Cortex of kidney (tissue), 1 donor: Measurements from ENCODE around the gene LSM12.
"Not testable (repeated sequence)": the region's sequence is repeated elsewhere in the genome, so short reads cannot be mapped to it uniquely, and the experiment has no call there.

ENCODE experiments used
- DNase-seq: peaks from one replicate; lab custom pipeline; 2025; lab: John Stamatoyannopoulos, UW

The LSM12 gene

DNA sequence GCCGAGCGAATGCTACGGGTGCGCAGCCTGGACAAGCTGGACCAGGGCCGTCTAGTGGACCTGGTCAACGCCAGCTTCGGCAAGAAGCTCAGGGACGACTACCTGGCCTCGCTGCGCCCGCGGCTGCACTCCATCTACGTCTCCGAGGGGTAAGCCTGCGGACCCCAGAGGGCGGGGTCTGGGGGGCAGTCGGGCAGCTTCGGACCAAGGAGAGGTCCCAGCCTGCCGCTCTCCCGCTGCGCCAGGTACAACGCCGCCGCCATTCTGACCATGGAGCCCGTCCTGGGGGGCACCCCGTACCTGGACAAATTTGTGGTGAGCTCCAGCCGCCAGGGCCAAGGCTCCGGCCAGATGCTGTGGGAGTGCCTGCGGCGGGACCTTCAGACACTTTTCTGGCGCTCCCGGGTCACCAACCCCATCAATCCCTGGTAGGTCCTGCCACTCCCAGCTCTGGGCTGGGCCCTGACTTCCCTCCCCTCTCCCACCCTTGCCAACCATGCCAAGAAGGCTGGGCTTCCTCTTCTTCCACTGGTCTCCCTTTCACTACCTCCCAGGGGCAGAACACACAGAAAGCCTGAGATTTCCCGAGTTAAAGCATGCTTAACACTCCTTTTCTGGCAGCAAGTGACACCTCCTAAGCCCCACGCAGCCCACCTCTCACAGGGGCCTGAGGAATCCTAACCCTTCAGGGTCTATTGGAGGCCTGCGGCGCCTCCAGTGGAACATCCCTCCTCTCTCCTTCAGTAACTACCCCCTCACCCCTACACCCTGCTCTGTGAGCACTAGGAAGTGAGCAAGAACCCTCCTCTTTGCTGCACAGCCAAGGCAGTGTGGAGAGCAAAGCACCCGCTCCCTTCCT is 58.9 kb downstream of the LSM12 start:
- DNase-seq: no peak

DNA sequence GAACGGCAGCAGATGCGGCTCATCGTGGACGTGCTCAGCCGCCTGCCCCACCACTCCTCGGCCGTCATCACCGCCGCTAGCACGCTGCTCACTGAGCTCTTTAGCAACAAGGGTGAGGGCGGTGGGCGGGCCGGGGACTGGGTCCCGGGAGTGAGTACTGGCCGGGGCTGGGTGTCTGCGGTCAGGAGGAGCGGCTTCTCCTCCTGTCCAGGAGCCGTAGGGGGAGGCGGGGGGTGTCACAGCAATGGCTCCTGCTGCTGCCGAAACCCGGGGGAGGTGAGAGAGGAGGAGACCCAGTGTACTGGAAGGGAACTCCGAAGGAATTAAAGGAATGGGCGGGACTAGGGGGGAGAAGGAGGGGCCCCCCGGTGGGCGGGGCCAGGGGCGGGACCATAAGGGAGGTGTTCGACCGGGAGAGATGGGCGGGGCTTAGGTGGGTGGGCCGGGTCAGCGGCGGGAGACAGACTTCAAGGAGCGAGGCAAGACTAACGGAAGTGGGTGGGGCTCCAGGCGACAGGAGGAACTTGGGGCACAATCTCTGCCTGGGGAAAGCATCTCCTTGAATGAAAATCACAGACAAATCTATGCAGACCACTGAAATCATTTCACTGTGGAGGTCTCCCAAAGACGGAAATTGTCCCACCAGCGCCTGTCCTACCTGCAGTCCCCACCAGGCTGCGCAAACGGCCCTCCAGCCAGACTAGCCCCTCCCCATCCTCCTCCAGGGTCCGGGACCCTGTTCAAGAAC is 59.7 kb downstream of the LSM12 start:
- DNase-seq: no peak

DNA sequence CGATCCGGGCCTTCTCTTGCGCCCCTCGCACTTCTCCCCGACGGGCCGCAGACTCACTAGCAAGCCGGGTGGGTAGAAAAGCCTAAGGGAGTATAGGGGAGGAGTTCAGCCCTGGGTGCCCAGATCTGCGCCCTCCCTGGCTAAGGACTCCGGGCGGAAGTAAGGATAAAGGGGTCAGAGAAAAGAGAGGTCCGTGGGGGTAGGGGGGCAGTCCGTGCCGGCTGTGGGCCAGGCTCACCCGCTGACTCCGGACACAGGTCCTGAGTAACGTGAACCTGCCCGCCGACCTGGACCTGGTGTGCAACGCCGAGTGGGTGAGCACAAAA is 60.2 kb downstream of the LSM12 start:
- no peak for DNase-seq

DNA sequence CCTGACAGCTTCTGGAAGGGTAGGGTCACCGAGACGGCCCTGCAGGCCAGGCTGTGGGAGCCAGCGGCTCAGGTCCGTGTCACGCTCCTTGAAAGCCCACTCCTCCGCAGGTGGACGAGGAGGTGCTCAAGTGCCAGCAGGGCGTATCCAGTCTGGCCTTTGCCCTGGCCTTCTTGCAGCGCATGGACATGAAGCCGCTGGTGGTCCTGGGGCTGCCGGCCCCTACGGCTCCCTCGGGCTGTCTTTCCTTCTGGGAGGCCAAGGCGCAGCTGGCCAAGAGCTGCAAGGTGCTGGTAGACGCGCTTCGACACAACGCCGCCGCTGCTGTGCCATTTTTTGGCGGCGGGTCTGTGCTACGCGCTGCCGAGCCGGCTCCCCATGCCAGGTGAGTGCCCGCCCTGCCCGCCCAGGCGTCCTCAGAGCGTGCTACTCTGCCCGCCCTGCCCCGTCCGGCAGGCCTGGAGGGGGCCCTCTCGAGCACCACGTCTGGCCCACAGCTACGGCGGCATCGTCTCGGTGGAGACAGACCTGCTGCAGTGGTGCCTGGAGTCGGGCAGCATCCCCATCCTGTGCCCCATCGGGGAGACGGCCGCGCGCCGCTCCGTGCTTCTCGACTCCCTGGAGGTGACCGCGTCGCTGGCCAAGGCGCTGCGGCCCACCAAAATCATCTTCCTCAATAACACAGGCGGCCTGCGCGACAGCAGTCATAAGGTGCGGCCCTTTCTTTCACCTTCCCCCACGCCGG is 60.8 kb downstream of the LSM12 start:
- no peak for DNase-seq

DNA sequence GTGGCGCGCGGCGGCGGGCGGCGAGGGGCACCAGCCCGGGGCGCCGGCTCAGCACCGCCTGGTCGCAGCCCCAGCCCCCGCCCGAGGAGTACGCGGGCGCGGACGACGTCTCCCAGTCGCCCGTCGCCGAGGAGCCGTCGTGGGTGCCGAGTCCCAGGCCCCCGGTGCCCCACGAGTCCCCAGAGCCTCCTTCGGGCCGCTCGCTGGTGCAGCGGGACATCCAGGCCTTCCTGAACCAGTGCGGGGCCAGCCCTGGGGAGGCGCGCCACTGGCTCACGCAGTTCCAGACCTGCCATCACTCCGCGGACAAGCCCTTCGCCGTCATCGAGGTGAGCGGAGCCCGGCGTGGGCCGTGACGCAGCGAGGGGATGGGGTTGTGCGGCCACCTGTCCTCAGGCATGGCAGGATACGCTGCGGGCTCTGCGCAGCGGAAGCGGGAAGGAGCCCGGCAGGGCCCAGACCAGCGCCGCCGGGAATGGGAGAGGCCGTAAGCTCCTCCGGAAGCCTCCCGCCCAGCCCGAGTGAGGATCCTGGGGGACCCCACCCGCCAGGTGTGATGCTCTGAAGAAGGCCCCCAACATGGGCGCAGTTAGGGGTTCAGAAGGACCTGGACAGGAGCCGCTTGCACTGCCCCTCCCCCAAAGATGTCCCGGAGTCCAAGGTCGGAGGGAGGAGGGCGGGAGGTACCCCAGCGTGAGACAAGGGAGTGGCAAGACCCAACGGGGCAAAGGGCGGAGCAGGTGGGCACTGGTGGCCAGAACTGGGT is 61.5 kb downstream of the LSM12 start:
- DNase-seq: no peak

DNA sequence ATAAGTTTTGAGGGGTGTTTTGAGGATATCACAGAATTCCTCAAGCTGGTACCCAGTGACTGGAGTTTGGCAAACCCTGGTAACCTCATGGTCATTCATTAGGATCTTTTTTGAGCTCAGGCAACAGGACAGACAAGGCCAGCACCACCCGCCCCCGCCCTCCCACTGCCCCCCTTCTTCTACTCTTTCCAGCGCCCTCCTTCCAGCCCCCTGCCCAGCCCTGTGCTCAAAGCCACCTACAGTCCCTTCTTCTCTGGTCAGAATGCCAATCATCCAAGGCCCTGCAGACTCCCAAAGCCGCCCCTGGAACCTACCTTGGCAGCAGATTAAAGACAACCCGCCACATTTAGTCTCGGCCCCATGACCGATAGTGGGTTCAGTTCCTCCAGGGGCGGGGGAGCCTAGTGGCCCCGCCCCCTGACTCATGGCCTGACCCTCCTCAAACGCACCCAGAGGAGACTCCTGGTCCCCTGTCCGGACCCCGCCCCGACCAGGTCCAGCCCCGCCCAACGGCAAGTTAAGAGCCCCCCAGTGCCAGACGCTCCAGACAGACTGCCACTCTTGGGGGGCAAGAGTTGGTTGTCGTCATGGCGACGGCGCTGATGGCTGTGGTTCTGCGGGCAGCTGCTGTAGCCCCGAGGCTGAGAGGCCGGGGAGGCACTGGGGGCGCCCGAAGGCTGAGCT is 62.3 kb downstream of the LSM12 start, which contains the start of gene NAGS:
Gene NAGS, plus strand, starts transcription at position 546 of the 684 bp plus-strand sequence. Its CDS starts 42 bp downstream, at position 588.
- no peak for DNase-seq

DNA sequence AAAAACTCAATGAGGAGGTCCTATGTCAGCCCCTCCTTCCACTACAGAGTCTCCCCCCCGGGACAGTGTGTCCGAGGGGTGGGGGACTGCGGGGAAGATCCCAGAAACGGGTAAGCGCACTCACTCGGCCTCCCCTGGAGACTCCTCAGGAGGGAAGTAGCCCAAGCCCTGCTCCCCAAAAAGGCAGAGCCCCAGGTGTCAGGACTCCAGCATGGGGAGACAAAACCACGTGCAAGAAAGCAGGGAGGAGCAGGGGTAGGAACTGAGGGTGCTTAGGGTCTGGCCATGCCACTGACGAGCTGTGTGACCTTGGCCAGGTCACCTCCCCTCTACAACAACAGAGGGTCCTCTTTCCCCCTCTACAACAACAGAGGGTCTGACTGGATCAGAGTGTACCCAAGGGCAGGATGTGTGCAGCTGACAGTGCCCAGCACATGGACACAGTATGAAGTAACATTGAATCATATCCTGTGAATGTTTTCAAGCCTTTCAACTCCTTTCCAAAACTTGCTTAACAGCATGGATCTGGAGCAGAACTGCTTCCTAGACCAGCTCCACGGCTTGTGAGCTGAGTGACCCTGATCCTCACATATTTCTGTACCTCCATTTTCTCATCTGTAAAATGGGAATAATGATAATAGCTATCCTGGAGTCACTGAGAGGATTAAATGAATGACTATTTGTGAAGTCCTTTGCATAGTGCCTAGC is 64.2 kb downstream of the LSM12 start:
- DNase-seq: no peak

DNA sequence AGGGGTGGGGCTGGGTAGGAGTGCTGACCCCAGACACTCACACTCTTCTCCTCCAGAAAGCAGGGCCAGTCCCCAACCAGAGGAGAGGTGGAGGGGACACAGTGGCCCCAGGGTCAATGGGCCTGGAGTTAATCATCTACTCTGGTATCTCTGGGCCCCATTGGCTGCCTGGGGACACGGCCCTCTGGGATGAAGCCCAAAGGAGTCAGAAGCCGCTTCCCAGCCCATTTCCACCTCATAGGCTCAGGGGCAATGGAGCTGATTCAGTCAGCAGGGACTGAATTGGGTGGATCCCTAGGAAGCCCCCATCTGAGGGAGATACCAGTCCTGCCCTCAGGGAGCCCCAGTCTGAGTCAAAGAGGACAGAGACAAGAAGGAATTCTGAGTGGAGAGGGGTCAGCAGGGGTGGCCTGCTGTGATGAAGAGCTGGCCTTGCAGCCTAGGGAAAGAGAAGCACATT is 65.0 kb downstream of the LSM12 start:
- no peak for DNase-seq

DNA sequence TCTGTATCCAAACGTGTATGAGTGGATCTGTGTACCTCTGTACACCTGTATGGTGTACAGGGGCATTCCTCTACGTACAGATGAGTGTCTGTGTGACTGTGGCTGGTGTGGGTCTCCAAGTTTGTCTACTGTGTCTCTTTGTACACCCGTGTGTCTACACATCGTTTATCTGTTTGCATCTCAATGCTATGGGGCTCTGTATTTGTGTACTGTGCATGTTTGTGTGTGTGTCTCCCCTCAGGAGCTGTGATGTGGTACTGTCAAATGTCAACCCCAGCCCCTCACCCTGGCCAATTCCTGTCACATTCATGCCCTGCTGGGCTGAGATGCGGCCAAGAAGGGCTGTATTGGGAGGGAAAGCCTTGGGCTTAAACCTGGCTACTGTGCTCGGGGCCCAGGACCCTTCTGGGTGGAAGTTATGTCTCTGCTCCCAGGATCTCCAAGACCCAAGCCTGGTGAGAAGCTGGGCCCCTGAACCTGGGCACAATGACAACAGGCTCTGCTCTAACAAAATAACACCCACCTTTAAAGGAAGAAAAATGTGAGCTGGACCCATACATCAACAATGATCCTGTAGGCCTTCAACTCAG is 65.5 kb downstream of the LSM12 start:
- no peak for DNase-seq

DNA sequence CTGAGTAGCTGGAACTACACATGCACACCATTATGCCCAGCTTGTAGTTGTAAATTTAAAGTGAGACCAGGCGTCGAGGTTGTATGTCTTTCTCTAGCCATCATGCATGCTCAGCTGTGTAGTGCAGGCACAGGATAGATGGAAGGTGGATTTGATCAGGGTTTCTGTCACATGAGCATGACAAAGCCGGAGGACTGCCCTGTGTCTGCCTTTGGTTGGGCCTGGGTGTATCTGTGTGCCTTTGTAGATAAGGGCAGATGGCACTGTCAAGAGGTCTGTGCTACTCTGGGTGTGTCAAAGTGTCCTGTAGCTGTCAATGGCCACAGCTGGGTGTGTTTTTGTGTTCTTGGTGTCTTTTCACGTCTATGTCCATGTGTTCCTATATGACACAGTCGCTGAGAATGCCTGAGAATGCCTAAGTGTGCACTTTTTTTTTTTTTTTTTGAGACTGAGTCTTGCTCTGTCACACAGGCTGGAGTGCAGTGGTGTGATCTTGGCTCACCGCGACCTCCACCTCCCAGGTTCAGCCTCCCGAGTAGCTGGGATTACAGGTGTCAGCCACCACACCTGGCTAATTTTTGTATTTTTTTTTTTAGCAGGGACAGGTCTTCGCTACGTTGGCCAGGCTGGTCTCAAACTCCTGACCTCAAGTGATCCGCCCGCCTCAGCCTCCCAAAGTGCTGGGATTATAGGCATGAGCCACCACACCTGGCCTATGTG is 66.2 kb downstream of the LSM12 start:
- no peak for DNase-seq

DNA sequence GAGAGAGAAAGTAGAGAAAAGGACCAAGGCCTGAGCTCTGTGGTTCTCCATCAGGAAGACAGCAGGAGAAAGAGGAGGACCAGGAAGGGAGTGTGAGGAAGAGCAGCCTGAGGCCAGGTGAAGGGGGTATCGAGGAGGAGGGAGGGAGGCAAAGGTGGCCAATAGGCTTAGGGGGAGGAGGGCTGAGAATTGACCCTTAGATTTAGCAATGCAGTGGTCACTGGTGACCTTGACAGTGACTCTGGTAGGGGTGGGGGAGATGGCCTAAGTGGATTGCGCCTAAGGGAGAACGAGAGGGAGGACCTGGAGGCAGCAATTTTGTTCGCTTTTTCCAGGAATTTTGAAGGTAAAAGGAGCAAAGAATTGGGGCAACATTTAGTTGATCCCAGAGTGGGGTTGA is 67.4 kb downstream of the LSM12 start:
- DNase-seq: no peak

DNA sequence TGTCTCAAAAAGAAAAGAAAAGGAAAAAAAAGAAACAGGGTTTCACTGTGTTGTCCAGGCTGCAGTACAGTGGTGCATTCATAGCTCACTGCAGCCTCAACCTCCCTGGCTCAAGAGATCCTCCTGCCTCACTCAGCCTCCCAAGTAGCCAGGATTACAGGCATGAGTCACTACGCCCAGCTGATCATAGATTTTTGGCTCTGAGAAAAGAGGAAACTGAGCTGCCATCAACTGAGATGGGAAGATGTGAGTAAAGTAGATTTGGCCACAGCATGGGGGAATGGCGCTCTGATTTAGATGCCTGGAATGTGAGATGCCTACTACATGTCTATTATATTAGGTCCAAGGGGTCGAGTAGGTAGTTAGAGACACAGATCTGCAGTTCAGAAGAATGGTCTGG is 67.9 kb downstream of the LSM12 start:
- no peak for DNase-seq

DNA sequence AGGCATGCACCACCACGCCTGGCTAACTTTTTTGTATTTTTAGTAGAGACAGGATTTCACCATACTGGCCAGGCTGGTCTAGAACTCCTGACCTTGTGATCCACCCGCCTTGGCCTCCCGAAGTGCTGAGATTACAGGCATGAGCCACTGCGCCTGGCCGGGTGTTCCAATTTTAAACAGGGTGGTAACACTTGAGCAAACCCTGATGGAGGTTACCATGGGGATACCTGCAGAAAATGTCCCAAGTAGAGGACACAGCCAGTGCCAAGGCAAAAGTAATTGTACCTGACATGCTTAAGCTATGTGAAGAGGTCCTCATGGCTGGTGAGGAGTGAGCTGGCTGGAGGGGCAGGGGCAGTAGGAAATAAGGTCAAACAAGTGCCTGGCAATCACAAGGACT is 69.3 kb downstream of the LSM12 start:
- not testable (repeated sequence) for DNase-seq

DNA sequence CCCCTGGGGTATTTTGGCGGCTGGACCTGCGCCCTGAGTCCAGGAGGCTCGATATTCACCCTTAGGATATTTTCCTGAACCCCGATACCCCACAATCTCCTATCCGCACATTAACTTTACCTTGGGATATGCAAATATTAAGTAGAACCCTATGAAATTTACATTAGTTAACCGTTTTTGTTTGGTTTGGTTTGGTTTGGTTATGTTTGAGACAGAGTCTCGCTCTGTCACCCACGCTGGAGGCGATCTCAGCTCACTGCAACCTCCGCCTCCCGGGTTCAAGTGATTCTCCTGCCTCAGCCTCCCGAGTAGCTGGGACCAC is 71.4 kb downstream of the LSM12 start:
- no peak for DNase-seq

DNA sequence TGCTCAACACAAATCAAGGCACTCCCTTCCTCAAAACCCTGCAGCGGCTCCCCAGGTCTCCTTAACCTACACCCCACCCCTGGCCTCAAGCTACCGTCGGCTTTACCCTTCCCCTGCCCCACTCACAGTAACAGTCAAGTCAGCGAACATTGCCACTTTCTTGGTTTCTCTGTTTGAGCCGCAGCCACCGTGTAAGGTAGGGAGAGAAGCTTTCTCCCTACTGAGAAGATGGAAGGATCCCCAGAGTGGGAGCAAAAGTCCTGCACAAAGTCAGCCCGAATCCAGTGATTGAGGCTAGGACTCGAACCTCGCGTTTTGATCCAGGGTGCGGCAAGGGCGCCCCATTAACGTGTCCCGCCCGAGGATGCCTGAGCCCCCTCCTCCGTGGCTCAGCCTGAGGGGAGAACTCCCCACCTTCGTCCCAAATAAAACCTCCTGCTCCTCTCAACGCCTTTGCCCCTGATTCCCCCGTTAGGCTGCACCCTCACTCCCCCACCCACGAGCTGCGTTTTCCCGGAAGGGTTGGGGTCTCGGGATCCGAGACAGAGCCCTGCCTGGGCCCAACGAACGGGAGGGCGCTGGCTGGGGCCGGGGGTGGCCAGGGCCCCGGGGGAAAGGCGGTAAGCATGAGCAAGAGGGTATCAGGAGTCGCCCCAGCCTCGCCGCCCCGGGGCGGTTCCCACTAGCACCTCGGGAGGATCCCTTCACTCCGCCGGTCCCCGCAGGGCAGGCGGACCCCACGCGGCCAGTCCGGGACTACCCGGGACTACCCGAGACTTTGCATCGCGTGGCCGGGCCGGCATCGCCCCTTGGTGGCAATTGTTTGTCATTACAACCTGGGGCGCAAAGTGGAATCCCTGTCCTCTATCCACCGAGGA is 72.0 kb downstream of the LSM12 start:
- DNase-seq: no peak

DNA sequence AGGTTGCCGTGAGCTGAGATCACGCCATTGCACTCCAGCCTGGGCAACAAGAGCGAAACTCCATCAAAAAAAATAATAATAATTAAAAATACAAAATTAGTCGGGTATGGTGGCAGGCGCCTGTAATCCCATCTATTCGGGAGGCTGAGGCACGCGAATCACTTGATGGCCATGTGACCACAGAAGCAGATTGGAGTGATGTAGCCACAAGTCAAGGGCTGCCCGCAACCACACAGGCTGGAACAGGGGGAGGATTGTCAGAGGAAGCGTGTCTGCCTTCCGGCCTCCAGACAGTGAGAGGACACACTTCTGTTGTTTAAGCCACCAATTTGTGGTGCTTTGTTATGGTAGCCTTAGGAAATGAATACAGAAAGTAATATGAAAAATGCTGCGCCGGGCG is 73.8 kb downstream of the LSM12 start:
- DNase-seq: no peak

DNA sequence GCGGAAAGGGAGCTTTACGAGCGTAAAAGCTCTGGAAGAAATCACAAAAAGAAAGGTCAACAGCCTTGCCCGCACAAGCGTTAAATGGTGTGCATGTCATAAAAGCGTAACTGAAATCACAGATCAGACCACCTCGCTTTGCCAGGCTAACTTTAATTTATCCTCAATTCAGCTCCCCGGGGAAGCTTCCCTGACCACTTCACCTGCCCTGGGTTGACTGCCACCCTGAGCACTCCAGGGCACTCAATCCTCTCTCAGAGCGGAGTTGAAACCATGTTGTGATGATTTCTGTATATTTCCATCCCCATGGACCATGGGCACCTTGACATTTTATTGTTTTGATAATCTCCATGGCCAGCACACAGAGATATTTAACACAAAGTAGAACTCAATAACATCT is 78.2 kb downstream of the LSM12 start:
- DNase-seq: no peak

DNA sequence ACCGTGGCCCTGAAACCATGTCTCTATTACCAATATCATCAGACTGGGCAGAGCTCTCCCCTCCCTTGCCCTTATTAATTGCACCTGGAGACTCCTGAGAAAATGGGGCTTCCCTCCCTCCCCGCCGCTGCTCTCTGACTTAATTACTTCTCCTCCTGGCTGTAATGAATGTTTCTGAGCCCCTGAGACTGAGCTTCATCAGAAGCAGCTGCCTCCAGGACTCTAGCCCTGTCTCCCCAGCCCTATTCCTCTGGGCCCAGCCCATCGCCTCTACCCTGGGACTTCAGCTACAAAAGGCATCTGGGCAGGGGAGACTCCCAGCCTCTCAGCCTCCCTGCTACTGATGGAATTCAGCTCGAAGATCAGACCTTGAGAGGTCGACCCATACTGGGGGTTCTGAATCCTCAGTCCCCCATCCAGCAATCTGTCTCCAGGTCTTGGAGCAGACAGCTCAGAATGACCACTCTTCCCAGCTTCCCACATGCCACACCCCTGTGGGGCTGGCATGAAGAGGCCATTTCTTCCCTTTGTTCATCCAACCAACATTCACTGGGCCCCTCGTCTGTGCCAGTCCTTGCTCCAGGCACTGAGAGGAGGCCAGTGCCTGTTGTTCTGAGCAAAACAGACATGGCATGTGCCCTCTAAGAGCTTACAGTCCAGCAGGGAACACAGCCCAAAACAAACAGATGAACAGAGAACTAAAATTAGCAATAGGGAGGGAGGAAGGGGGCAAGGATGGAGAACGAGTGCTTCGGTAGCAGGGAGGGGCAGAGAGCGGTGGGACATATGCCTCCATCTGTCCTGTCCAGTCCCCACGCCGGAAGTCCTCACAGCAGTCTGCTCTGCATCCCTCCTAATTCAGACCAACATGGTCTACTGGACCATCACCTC is 79.1 kb downstream of the LSM12 start:
- no peak for DNase-seq
